Kidney (tissue), 14 donors: ENCODE measurements around the gene KRTAP17-1. TPM values are rescaled to one million over a fixed set of nuclear protein-coding genes. Genes with fewer than 3 reads are reported as not detected.

Experiments
- DNase-seq, 5 donors: peaks; one replicate each; pipeline ENCODE4 v3.0.0-alpha.2; 2013 to 2020
- FAIRE-seq: peaks from 2 replicates; lab custom pipeline; 2012; peaks lifted over from hg19 to GRCh38; lab: Jason Lieb, UNC
- H3K27ac ChIP-seq, 2 donors: one replicate each; pipeline ENCODE4 v1.7.0; 2013; ENCODE audit warnings: low read depth in 2 of 2, low read length in 2 of 2, inconsistent platforms in 1 of 2
- H3K27me3 ChIP-seq: one replicate; pipeline ENCODE4 v1.7.1; 2013; ENCODE audit warnings: low read length, inconsistent platforms; ENCODE audit not compliant: control insufficient read depth, insufficient read depth
- H3K36me3 ChIP-seq, 3 donors: one replicate each; pipeline versions ENCODE4 v1.7.0 to v1.7.1; 2013; ENCODE audit warnings: low read length in 3 of 3, control low read depth in 1 of 3, inconsistent platforms in 1 of 3; ENCODE audit not compliant: insufficient read depth in 3 of 3, control insufficient read depth in 2 of 3
- H3K4me1 ChIP-seq, 3 donors: one replicate each; pipeline versions ENCODE4 v1.7.0 to v1.7.1; 2013; ENCODE audit warnings: low read length in 3 of 3, inconsistent platforms in 1 of 3, low read depth in 1 of 3; ENCODE audit not compliant: control insufficient read depth in 2 of 3, insufficient read depth in 2 of 3
- H3K4me3 ChIP-seq, 3 donors: one replicate each; pipeline versions ENCODE4 v1.7.0 to v1.8.1; 2013; ENCODE audit warnings: low read length in 3 of 3, control low read depth in 1 of 3, inconsistent platforms in 1 of 3
- H3K9ac ChIP-seq, 3 donors: one replicate each; pipeline versions ENCODE4 v1.7.0 to v1.7.1; 2013; ENCODE audit warnings: low read length in 3 of 3, control low read depth in 1 of 3, inconsistent platforms in 1 of 3
- H3K9me3 ChIP-seq, 3 donors: one replicate each; pipeline versions ENCODE4 v1.7.0 to v1.7.1; 2013; ENCODE audit warnings: low read length in 3 of 3, control low read depth in 1 of 3, inconsistent platforms in 1 of 3; ENCODE audit not compliant: control insufficient read depth in 2 of 3, insufficient read depth in 1 of 3
- intact Hi-C: fragments of 100-400 bp; cut with DNase I; formaldehyde crosslinking; loops from one replicate; pipeline ENCODE4 v1.11.1; 2022
- polyA plus RNA-seq: library from polyadenylated mRNA; stranded (reverse); fragments of 350-450 nt; fragmentation: Illumina TruSeq; extraction: RNeasy Lipid Tissue Mini Kit (QIAGEN cat#74804); gene quantifications from one replicate; pipeline ENCODE4 v1.2.3, GENCODE V29; 2014; ENCODE audit warnings: low read depth, low replicate concordance; ENCODE audit not compliant: insufficient read depth
- total RNA-seq: library from RNA; stranded (reverse); fragmentation: NEBNext Ultra II Directional; extraction: Animal tissue kit (Norgen Biotek cat#: 25700); gene quantifications from one replicate; pipeline ENCODE4 v1.2.1, GENCODE V29; 2021
- TF ChIP-seq, protein P1 (sequence below): IDR thresholded peaks from 3 replicates; pipeline ENCODE4 v1.5.1; 2012; ENCODE audit warnings: mild to moderate bottlenecking, moderate library complexity, borderline replicate concordance; ENCODE audit not compliant: insufficient read depth; ENCODE audit errors: extremely low read depth
- donor health status: control.
- donor health status: control.
- donor health status: control.
- donor health status: control.
- donor health status: control.
- donor health status: DM: yes; HTN: yes; CAD: no.
- donor health status: Normal renal cell carcinoma (clear cell type).

KRTAP17-1 gene
- total and polyA plus RNA-seq, 2 donors from 2014 or later: not detected

- no peak overlapping the region for H3K4me3 ChIP-seq
- intact Hi-C loops: loop anchor here (10.0 kb wide), 1 partner anchor 410 kb away; no protein-coding TSS in a partner anchor
- H3K9ac ChIP-seq: no peak overlapping the region
- no peak overlapping the region for H3K27ac ChIP-seq
- peak in 2 of 5 donors; percentile 44 to 56 for DNase-seq
- H3K27me3 ChIP-seq: no peaks in the 10 kb centered on the region
- H3K9me3 ChIP-seq: peaks cover 0 to 5% (median 0%) of the 10 kb centered on the region in 3 donors
- no peak for FAIRE-seq
- H3K36me3 ChIP-seq: no peaks in the 10 kb centered on the region
- no peaks in the 10 kb centered on the region for H3K4me1 ChIP-seq
- TF ChIP-seq, protein P1, sequence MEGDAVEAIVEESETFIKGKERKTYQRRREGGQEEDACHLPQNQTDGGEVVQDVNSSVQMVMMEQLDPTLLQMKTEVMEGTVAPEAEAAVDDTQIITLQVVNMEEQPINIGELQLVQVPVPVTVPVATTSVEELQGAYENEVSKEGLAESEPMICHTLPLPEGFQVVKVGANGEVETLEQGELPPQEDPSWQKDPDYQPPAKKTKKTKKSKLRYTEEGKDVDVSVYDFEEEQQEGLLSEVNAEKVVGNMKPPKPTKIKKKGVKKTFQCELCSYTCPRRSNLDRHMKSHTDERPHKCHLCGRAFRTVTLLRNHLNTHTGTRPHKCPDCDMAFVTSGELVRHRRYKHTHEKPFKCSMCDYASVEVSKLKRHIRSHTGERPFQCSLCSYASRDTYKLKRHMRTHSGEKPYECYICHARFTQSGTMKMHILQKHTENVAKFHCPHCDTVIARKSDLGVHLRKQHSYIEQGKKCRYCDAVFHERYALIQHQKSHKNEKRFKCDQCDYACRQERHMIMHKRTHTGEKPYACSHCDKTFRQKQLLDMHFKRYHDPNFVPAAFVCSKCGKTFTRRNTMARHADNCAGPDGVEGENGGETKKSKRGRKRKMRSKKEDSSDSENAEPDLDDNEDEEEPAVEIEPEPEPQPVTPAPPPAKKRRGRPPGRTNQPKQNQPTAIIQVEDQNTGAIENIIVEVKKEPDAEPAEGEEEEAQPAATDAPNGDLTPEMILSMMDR: no peak
These were observed 8.9 kb upstream of the KRTAP17-1 start for GRCh38 chr17:41324180-41325075.

- no peak overlapping the region for H3K27ac ChIP-seq
- H3K4me3 ChIP-seq: no peak overlapping the region
- H3K9me3 ChIP-seq: peaks cover 0 to 5% (median 0%) of the 10 kb centered on the region in 3 donors
- H3K9ac ChIP-seq: no peak overlapping the region
- FAIRE-seq (no peak), DNase-seq (no peak)
- no peaks in the 10 kb centered on the region for H3K4me1 ChIP-seq
- TF ChIP-seq, protein P1: no peak
- intact Hi-C loops: loop anchor here (10.0 kb wide), 1 partner anchor 408 kb away; no protein-coding TSS in a partner anchor
- H3K27me3 ChIP-seq: no peaks in the 10 kb centered on the region
- no peaks in the 10 kb centered on the region for H3K36me3 ChIP-seq
These were observed 7.7 kb upstream of the KRTAP17-1 start for GRCh38 chr17:41322903-41323895.

- no peak overlapping the region for H3K4me3 ChIP-seq
- H3K4me1 ChIP-seq: no peaks in the 10 kb centered on the region
- H3K9ac ChIP-seq: no peak overlapping the region
- DNase-seq (peak in 2 of 5 donors; percentile 65 to 71), FAIRE-seq (no peak)
- intact Hi-C loops: loop anchor here (10.0 kb wide), 1 partner anchor 407 kb away; no protein-coding TSS in a partner anchor
- H3K9me3 ChIP-seq: peaks cover 0 to 5% (median 0%) of the 10 kb centered on the region in 3 donors
- no peaks in the 10 kb centered on the region for H3K36me3 ChIP-seq
- no peaks in the 10 kb centered on the region for H3K27me3 ChIP-seq
- H3K27ac ChIP-seq: no peak overlapping the region
- TF ChIP-seq, protein P1: peak; percentile 82
These were observed 6.8 kb upstream of the KRTAP17-1 start for GRCh38 chr17:41322094-41322902.
